H1 (cell line): ENCODE results near the gene ANAPC16. TPM values are rescaled to one million over a fixed set of nuclear protein-coding genes. Genes with fewer than 3 reads are reported as not detected.

ENCODE experiments used
- FOSL1 ChIP-seq: IDR thresholded peaks from 2 replicates; pipeline ENCODE4 v1.6.1; 2011; ENCODE audit warnings: mild to moderate bottlenecking, low read depth, low read length, moderate library complexity; ENCODE audit not compliant: insufficient read depth
- JUN ChIP-seq: IDR thresholded peaks from 2 replicates; pipeline ENCODE4 v1.6.1; 2011; ENCODE audit warnings: low read depth, mild to moderate bottlenecking, improper control_type of control experiment, low read length
- KDM5A ChIP-seq: fragments of 200-600 bp; IDR thresholded peaks from 2 replicates; pipeline ENCODE4 v1.7.1; 2012; ENCODE audit warnings: mild to moderate bottlenecking, low read length, inconsistent platforms, mixed read lengths
- POLR2AphosphoS5 ChIP-seq: IDR thresholded peaks from 2 replicates; pipeline ENCODE4 v1.6.1; 2011; ENCODE audit warnings: low read depth, low read length
- RBBP5 ChIP-seq: IDR thresholded peaks from 2 replicates; pipeline ENCODE4 v1.7.1; 2012; ENCODE audit warnings: low read depth, mild to moderate bottlenecking, inconsistent platforms, low read length, moderate library complexity, borderline replicate concordance
- YY1 ChIP-seq: IDR thresholded peaks from 2 replicates; pipeline ENCODE4 v1.6.1; 2011; ENCODE audit warnings: low read depth, mild to moderate bottlenecking, low read length
- ZNF274 ChIP-seq: IDR thresholded peaks from 2 replicates; pipeline ENCODE4 v1.7.0; 2012; ENCODE audit warnings: low read length, borderline replicate concordance; ENCODE audit errors: extremely low read depth
- polyA plus RNA-seq, 7 experiments: library from polyadenylated mRNA; depleted of rRNA in 3 of 7; stranded (reverse) in 5 of 7; unstranded in 2 of 7; fragments of >200 nt in 5 of 7; fragments of 200-250 nt in 2 of 7; gene quantifications; 1 replicate in 5 of 7; 2 replicates in 1 of 7; 4 replicates in 1 of 7; pipeline versions ENCODE4 v1.2.1 to v1.2.3, GENCODE V29; 2011 to 2013; ENCODE audit warnings: missing spikeins in 2 of 7, mixed read lengths in 2 of 7
- total RNA-seq: library from RNA; stranded (reverse); fragmentation: NEBNext Ultra II Directional; extraction: Animal tissue kit (Norgen Biotek cat#: 25700); gene quantifications from 2 replicates; pipeline ENCODE4 v1.2.1, GENCODE V29; 2021
- TF ChIP-seq, protein P1 (sequence below): fragments of 300-600 bp; sonication (generic); IDR thresholded peaks from 2 replicates; pipeline ENCODE4 v1.7.1; 2012; ENCODE audit warnings: low read length, moderate library complexity, mild to moderate bottlenecking, inconsistent platforms; ENCODE audit not compliant: insufficient replicate concordance
- TF ChIP-seq, protein P2 (sequence below): IDR thresholded peaks from 2 replicates; pipeline ENCODE4 v1.6.1; 2011; ENCODE audit warnings: low read depth, mild to moderate bottlenecking, low read length; ENCODE audit not compliant: insufficient read depth

The ANAPC16 gene
- total and polyA plus RNA-seq, 2 of the 8 experiments (the other 6 are each of a cell fraction or from before 2014, with no cell fraction given) = 53.1 to 57.4 TPM

DNA sequence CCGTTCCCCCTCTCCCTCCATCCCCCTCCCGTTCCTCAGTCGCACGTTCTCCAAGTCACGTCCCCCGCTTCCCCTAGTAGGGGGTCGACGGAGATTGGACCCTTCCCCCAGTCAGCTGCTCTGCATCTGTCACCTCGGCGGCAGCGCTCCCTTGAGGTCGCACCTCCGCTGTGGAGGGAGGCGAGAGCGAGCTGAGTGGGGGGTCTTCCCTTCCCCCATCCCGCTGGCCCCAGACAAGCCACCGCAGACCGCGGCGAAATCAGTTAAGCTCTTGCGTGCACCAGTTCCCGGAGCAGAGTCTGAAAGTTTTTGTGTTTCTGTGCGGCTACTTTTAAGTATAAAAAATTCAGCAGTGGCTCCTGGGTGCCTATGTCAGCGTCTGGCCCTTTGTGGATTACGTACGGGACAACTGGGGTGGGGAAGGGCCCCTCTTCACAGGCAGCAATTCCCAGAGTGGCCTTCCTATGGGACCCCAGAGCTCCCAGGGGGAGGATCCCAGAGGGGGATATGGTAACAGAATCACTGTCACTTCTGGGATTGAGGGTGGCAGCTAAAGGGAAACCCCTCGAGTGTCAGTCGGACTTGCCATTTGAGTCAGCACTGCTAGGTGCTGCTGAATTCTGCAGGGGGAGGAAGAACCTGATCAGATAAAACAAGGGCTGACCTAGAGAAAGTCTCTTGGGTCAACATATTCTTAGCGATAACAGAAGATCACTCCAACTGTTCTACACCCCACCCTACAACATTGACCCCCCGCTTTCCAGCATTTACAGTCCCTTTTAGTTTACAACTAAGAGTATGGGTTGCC lies 45.4 kb downstream of the ANAPC16 start (continued):
- TF ChIP-seq, protein P1, sequence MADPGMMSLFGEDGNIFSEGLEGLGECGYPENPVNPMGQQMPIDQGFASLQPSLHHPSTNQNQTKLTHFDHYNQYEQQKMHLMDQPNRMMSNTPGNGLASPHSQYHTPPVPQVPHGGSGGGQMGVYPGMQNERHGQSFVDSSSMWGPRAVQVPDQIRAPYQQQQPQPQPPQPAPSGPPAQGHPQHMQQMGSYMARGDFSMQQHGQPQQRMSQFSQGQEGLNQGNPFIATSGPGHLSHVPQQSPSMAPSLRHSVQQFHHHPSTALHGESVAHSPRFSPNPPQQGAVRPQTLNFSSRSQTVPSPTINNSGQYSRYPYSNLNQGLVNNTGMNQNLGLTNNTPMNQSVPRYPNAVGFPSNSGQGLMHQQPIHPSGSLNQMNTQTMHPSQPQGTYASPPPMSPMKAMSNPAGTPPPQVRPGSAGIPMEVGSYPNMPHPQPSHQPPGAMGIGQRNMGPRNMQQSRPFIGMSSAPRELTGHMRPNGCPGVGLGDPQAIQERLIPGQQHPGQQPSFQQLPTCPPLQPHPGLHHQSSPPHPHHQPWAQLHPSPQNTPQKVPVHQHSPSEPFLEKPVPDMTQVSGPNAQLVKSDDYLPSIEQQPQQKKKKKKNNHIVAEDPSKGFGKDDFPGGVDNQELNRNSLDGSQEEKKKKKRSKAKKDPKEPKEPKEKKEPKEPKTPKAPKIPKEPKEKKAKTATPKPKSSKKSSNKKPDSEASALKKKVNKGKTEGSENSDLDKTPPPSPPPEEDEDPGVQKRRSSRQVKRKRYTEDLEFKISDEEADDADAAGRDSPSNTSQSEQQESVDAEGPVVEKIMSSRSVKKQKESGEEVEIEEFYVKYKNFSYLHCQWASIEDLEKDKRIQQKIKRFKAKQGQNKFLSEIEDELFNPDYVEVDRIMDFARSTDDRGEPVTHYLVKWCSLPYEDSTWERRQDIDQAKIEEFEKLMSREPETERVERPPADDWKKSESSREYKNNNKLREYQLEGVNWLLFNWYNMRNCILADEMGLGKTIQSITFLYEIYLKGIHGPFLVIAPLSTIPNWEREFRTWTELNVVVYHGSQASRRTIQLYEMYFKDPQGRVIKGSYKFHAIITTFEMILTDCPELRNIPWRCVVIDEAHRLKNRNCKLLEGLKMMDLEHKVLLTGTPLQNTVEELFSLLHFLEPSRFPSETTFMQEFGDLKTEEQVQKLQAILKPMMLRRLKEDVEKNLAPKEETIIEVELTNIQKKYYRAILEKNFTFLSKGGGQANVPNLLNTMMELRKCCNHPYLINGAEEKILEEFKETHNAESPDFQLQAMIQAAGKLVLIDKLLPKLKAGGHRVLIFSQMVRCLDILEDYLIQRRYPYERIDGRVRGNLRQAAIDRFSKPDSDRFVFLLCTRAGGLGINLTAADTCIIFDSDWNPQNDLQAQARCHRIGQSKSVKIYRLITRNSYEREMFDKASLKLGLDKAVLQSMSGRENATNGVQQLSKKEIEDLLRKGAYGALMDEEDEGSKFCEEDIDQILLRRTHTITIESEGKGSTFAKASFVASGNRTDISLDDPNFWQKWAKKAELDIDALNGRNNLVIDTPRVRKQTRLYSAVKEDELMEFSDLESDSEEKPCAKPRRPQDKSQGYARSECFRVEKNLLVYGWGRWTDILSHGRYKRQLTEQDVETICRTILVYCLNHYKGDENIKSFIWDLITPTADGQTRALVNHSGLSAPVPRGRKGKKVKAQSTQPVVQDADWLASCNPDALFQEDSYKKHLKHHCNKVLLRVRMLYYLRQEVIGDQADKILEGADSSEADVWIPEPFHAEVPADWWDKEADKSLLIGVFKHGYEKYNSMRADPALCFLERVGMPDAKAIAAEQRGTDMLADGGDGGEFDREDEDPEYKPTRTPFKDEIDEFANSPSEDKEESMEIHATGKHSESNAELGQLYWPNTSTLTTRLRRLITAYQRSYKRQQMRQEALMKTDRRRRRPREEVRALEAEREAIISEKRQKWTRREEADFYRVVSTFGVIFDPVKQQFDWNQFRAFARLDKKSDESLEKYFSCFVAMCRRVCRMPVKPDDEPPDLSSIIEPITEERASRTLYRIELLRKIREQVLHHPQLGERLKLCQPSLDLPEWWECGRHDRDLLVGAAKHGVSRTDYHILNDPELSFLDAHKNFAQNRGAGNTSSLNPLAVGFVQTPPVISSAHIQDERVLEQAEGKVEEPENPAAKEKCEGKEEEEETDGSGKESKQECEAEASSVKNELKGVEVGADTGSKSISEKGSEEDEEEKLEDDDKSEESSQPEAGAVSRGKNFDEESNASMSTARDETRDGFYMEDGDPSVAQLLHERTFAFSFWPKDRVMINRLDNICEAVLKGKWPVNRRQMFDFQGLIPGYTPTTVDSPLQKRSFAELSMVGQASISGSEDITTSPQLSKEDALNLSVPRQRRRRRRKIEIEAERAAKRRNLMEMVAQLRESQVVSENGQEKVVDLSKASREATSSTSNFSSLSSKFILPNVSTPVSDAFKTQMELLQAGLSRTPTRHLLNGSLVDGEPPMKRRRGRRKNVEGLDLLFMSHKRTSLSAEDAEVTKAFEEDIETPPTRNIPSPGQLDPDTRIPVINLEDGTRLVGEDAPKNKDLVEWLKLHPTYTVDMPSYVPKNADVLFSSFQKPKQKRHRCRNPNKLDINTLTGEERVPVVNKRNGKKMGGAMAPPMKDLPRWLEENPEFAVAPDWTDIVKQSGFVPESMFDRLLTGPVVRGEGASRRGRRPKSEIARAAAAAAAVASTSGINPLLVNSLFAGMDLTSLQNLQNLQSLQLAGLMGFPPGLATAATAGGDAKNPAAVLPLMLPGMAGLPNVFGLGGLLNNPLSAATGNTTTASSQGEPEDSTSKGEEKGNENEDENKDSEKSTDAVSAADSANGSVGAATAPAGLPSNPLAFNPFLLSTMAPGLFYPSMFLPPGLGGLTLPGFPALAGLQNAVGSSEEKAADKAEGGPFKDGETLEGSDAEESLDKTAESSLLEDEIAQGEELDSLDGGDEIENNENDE = no peak
- TF ChIP-seq KDM5A = no peak
- TF ChIP-seq ZNF274 = no peak
- no peak for TF ChIP-seq JUN
- no peak; the same call in 1 of the 2 replicates for TF ChIP-seq YY1
- TF ChIP-seq, protein P2, sequence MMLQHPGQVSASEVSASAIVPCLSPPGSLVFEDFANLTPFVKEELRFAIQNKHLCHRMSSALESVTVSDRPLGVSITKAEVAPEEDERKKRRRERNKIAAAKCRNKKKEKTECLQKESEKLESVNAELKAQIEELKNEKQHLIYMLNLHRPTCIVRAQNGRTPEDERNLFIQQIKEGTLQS = no peak
- TF ChIP-seq FOSL1 = no peak
- no peak; the same call in none of the 2 replicates for TF ChIP-seq RBBP5
- TF ChIP-seq POLR2AphosphoS5 = no peak
